GM19395 (cell line): ENCODE data around the gene MTRFR.
"Not testable (repeated sequence)": the region's sequence is repeated elsewhere in the genome, so short reads cannot be mapped to it uniquely, and the experiment has no call there.

Experiments
- ATAC-seq: cut with Tn5 transposase; IDR thresholded peaks from one replicate; pipeline ENCODE4 v1.9.1; 2021; ENCODE audit warnings: mild to moderate bottlenecking, moderate library complexity; ENCODE audit not compliant: unreplicated experiment

The MTRFR gene

GRCh38 chr12:123248996-123249741 is 15.9 kb downstream of the MTRFR start:
- ATAC-seq, result not testable (repeated sequence)

- no peak for ATAC-seq
Measured at GRCh38 chr12:123250471-123251383, 17.5 kb downstream of the MTRFR start.

- ATAC-seq, result no peak
Measured at GRCh38 chr12:123251403-123252076, 18.3 kb downstream of the MTRFR start.

GRCh38 chr12:123252365-123252764 is 19.1 kb downstream of the MTRFR start:
- ATAC-seq, result not testable (repeated sequence)

- no peak for ATAC-seq
Measured at GRCh38 chr12:123253641-123254459, 20.6 kb downstream of the MTRFR start.

- no peak for ATAC-seq
Measured at GRCh38 chr12:123254853-123255446, 21.7 kb downstream of the MTRFR start.

GRCh38 chr12:123258593-123258992 is 25.4 kb downstream of the MTRFR start:
- ATAC-seq, result no peak

- no peak for ATAC-seq
Measured at GRCh38 chr12:123260081-123260480, 26.8 kb downstream of the MTRFR start.

- ATAC-seq, result no peak
Measured at GRCh38 chr12:123261196-123261595, 28.0 kb downstream of the MTRFR start.

GRCh38 chr12:123263196-123263817 is 30.1 kb downstream of the MTRFR start:
- no peak for ATAC-seq

- ATAC-seq, result no peak
Measured at GRCh38 chr12:123264642-123265041, 31.4 kb downstream of the MTRFR start.

- ATAC-seq, result no peak
Measured at GRCh38 chr12:123265851-123266678, 32.8 kb downstream of the MTRFR start.

- no peak for ATAC-seq
Measured at GRCh38 chr12:123266679-123267277, 33.5 kb downstream of the MTRFR start.

- ATAC-seq, result no peak
Measured at GRCh38 chr12:123267335-123267920, 34.2 kb downstream of the MTRFR start.

GRCh38 chr12:123267991-123268843 is 35.0 kb downstream of the MTRFR start:
- ATAC-seq, result no peak

- ATAC-seq, result no peak
Measured at GRCh38 chr12:123268850-123269249, 35.6 kb downstream of the MTRFR start.

- ATAC-seq, result no peak
Measured at GRCh38 chr12:123269395-123269892, 36.2 kb downstream of the MTRFR start.
